GM18505 (cell line): ENCODE data around the gene FAM124B.

Experiments
- ATAC-seq: cut with Tn5 transposase; IDR thresholded peaks from one replicate; pipeline ENCODE4 v1.9.1; 2021; ENCODE audit not compliant: unreplicated experiment
- POLR2A ChIP-seq: IDR thresholded peaks from 4 replicates; pipeline ENCODE4 v1.6.1; 2011; ENCODE audit warnings: borderline replicate concordance; ENCODE audit not compliant: insufficient read depth, insufficient read length; ENCODE audit errors: extremely low read depth

The FAM124B gene

DNA sequence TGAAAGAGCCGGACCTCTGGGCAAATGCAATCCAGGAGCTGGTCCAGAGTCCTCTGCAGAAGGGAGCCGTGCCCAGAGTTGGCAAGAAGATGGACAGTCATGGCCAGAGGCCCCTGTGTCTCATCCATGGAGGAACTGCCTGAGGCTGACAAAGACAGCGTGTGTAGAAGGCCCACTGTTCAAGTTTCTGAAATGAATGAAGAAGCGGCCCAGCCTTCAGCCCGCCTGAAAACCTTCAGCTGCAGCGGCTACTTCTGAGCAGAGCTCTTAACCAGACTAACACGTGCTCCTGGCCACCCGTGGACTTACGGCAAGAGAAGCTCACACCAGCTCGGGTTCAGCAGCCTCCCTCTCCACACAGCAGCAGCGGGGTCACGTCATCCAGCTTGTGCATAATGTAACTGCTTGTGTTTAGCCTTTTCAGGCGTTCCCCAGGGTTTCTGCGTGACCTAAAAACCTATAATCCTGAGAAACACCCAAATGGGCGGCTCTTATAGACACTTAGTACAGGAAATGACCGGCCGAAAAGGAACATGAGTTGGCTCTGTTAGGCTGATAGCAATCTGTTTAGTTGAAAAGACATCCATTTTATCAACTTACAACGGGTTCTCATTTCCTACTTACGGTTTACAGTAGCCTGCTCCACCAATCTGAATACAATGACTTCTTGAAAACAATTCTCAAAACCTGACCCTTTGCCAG is at the start of gene FAM124B:
FAM124B (minus strand) TSS at position 467 of the 702 bp plus-strand sequence; CDS start at position 128, 339 bp downstream.
- no peak for TF ChIP-seq POLR2A
- ATAC-seq: no peak

DNA sequence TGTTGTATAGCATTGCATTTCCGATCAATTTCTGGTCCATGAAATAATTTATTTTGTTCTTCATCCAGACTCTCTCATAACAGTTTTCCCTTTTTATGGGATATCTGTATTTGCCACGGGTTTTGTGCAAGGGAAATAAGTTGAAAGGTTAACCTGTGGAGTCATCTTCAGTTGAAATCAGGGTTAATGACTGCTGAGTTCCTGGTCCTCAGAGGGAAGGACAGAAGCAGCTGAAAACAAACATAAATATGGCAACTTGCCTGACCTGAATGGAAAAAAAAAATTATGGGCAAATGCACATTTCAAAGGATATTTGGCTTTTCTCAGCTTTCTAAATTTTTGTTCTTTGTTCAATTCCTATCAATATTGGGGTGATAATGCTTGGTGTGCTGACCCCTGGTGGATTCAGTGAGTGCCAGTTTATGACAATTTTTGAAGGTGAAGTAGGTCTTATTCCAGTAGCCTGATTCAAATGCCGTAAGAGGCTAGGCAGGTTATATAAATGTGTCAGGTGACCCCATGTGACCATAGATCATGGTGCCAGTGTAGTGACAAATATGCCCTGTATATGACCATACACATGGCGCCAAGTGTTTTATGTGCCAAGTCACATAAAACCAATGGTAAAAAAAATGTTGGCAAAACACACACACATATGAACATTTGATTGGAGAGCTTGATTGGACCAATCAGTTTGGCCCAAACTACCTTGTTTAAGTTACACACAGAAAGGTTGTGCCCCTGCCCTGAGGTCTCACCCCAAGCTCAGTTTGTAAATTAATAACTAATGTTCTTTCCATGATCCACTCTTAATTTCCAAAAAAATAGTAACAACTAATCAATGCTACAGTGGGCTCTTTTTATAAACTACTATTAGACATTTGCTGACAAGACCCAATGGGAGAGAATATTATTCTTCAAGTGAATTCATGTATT is 47.6 kb upstream of the FAM124B start:
- no peak for ATAC-seq
- no peak for TF ChIP-seq POLR2A

GRCh38 chr2:224448236-224448635 is 46.3 kb upstream of the FAM124B start:
- ATAC-seq: no peak
- no peak for TF ChIP-seq POLR2A

DNA sequence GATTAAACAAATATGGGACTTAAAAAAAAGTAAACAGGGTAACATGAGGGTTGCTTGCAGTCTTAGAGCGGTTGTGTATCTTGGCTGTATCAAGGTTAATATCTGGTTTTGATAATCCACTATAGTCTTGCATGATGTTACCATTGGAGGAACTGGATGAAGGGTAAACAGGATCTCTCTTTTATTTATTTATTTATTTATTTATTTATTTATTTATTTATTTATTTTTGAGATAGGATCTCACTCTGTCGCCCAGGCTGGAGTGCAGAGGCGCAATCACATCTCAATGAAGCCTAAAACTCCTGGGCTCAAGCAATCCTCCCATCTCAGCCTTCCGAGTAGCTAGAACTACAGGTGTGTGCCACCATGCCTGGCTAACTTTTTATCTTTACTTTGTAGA is 42.9 kb upstream of the FAM124B start:
- no peak for TF ChIP-seq POLR2A
- no peak for ATAC-seq

DNA sequence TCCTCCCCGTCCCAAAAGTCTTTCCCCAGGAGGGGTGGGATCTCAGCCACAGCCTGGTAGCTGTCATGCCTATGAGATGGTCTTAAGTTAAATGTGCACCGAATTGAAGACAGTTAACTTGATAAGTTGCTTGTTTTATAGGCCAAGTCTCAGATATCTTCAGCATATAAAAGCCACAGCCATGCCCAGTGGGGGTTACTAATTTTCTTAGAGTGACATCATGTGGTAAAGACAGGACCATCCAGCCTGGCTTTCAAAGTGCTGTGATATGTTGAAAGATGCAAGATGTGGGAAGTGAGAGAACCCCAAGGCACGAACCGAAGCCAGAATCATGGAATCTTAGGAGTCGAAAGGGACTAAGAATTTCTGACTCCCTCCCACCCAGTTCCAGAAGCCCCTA is 42.1 kb upstream of the FAM124B start:
- TF ChIP-seq POLR2A: no peak
- ATAC-seq: no peak

GRCh38 chr2:224442071-224442967 is 40.4 kb upstream of the FAM124B start:
- no peak for TF ChIP-seq POLR2A
- ATAC-seq: no peak

DNA sequence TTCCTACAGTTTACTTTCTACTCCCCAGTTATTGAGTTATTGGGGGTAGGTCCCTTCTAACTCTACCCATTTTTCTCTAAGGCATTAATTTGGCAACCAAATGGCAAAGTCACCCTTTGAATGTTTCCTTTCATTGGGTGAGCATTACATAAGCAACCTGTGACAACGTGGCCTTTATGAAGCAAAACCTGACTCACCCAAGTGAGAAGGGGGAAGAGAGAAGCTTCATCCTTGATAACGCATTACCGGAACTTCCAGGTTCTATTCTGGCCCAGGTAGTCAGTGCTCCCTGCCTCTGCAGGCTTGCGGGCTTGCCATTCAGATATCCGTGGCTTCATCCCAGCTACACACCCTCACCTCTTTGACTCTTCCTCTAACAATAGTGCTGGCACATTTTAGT is 39.1 kb upstream of the FAM124B start:
- TF ChIP-seq POLR2A: no peak
- no peak for ATAC-seq

- TF ChIP-seq POLR2A: no peak
- ATAC-seq: no peak
Measured at GRCh38 chr2:224438726-224439125, 36.8 kb upstream of the FAM124B start.

DNA sequence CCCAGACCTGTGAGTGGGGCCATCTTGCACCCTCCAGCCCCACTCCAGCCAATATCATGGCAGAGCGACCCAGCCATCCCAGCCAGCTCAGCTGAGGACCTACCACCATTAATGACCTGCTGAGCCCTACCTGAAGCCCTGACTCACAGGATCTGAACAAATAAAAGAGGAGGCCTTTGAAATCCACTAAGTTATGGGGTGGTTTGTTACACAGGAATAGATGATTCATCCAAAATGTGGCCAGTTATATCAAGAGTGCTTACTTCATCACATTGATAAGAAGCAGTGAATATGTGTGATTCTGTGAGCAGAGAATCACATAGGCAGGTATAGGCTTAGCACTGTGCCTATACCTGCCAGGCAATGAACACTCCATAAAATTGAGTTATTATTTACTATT is 34.7 kb upstream of the FAM124B start:
- no peak for TF ChIP-seq POLR2A
- ATAC-seq: no peak

DNA sequence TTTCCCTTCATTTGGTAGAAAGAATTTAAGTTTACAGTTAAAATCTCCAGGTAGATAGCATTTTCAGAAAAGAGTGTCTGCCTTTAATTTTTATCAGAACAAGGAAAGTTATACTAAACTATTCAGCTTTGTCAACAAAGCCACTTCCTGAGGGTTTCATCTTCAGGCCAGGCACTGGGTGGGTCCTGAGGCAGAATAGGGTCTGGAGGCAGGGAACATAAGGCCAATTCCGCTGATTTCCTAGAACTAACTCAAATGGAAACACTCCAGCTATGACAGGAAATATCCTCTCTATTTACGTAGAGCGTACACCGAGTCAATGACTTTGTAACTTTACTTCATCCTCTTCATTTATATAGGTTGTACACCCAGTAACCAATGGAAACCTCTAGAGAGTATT is 32.7 kb upstream of the FAM124B start:
- no peak for ATAC-seq
- no peak for TF ChIP-seq POLR2A

GRCh38 chr2:224433442-224433841 is 31.5 kb upstream of the FAM124B start:
- TF ChIP-seq POLR2A: no peak
- ATAC-seq: no peak

DNA sequence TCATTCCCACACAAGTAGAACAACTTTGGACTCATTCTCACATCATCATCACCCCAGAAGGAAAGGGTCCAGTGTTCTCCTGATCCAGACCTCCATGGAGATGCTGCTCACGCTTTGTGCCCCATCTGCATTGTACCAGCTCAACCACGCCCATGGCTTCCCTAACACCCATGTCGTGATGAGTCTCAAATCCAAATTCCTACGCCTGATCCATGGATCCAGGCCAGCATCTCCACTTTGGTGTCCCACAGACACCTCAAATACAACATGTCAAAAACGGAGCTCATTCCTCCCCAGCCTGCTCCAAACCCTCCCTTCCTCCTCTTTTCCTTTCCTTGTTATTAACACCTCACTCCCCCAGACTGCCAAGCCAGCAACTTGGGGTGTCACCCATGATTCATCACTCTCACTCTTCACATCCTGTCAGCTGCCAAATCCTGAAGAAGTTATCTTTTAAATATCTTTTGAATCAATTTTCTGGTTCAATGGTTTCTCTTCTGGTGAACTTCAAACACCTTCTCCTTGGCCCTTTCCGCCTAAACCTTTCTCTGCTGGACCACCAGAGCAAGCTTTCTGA is 30.2 kb upstream of the FAM124B start:
- no peak for ATAC-seq
- no peak for TF ChIP-seq POLR2A

DNA sequence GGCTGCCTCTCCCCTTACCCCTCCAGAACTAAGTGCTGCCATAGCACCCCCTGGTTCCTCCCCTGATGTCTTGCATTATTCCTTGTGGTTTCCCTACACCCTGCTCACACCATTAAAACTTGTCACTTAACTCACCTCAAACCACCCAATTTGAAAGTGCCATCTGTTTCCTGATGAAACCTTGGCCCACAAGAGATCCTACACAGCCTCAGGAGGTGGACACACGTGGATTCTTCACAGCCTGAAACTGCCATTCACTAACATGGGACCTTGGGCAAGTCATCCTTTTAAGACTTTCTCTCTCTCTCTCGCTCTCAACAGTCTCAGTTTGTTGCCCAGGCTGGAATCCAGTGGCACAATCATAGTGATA is 27.5 kb upstream of the FAM124B start:
- no peak for ATAC-seq
- TF ChIP-seq POLR2A: no peak
